GM04504 (cell line): ENCODE data around the gene KIFC3.
"Not testable (repeated sequence)": the region's sequence is repeated elsewhere in the genome, so short reads cannot be mapped to it uniquely, and the experiment has no call there.

Experiments used
- DNase-seq: peaks from one replicate; pipeline ENCODE4 v3.0.0-alpha.2; 2012; ENCODE audit warnings: low read depth

KIFC3 gene

GRCh38 chr16:57721356-57722209, 80.7 kb downstream of the KIFC3 start:
- no peak for DNase-seq

- DNase-seq: no peak
These were observed 82.1 kb downstream of the KIFC3 start for GRCh38 chr16:57720142-57720575.

GRCh38 chr16:57714047-57714446, 88.2 kb downstream of the KIFC3 start:
- no peak for DNase-seq

GRCh38 chr16:57713596-57713995, 88.7 kb downstream of the KIFC3 start:
- DNase-seq: no peak

GRCh38 chr16:57712569-57712968, 89.7 kb downstream of the KIFC3 start:
- not testable (repeated sequence) for DNase-seq

GRCh38 chr16:57711993-57712392, 90.3 kb downstream of the KIFC3 start:
- DNase-seq: no peak

- DNase-seq: no peak
These were observed 90.9 kb downstream of the KIFC3 start for GRCh38 chr16:57711346-57711745.

- no peak for DNase-seq
These were observed 92.6 kb downstream of the KIFC3 start for GRCh38 chr16:57709663-57710062.
